Esophagus muscularis mucosa (tissue), 3 donors: ENCODE measurements around the gene KLHL29.

Experiments
- POLR2A ChIP-seq: fragments of 450-650 bp; IDR thresholded peaks from one replicate; pipeline ENCODE4 v1.6.1; 2017; ENCODE audit warnings: antibody characterized with exemption, moderate library complexity, mild to moderate bottlenecking, low read depth
- POLR2AphosphoS5 ChIP-seq, 2 donors: sonication (generic); formaldehyde crosslinking; IDR thresholded peaks; one replicate each; pipeline ENCODE4 v1.6.1; 2017; ENCODE audit warnings: antibody characterized with exemption in 2 of 2
- TF ChIP-seq, protein P1 (sequence below), 3 experiments: fragments of 200-600 bp in 2 of 3; fragments of 450-650 bp in 1 of 3; sonication (generic) in 2 of 3; IDR thresholded peaks; one replicate each; pipeline ENCODE4 v1.5.1; 2017 to 2019; ENCODE audit warnings: antibody characterized with exemption in 3 of 3, mild to moderate bottlenecking in 2 of 3, moderate library complexity in 1 of 3

DNA sequence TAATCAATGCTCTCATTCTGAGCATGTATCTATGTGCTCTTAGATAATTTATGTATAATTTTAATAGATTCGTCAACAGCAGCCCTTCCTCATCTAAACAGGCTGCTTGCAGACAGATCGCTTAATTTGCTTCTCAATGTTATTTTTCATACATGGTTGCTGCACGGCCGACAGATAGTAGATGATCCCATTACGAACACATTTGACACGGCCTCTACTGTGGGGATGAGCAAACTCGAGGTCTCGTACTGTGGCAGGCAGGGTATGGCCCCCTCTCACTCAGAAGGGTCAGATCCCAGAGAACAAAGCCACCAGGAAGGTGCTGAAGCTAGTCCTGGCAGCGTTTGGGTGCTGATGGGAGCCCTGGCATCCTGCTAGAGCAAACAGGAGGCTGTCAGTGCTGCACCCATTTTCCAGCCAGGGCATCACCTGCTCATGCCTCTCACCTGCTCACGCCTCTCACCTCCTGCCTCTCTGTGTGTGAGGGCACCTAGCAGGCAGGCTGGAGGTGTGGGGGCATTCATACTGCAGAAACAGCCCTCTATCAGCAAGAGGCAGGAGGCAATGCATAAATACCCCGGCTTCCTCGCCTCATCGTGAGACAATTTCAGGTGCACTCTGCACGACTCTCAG lies 80.0 kb downstream of the KLHL29 start:
- TF ChIP-seq, protein P1, sequence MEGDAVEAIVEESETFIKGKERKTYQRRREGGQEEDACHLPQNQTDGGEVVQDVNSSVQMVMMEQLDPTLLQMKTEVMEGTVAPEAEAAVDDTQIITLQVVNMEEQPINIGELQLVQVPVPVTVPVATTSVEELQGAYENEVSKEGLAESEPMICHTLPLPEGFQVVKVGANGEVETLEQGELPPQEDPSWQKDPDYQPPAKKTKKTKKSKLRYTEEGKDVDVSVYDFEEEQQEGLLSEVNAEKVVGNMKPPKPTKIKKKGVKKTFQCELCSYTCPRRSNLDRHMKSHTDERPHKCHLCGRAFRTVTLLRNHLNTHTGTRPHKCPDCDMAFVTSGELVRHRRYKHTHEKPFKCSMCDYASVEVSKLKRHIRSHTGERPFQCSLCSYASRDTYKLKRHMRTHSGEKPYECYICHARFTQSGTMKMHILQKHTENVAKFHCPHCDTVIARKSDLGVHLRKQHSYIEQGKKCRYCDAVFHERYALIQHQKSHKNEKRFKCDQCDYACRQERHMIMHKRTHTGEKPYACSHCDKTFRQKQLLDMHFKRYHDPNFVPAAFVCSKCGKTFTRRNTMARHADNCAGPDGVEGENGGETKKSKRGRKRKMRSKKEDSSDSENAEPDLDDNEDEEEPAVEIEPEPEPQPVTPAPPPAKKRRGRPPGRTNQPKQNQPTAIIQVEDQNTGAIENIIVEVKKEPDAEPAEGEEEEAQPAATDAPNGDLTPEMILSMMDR (IDR thresholded peaks at IDR 0.05): no peak
- no peak for TF ChIP-seq POLR2A
- no peak for TF ChIP-seq POLR2AphosphoS5 (IDR thresholded peaks at IDR 0.05)
